HEK293 (cell line): ENCODE data around the gene CACNA1H.

Experiments
- CTCF ChIA-PET: fragments of 350-600 bp; formaldehyde crosslinking; extraction: SDS; loops from one replicate; lab custom pipeline; 2021; ENCODE audit warnings: antibody characterized with exemption; lab: Yijun Ruan, JAX
- POLR2A ChIA-PET: fragments of 300-600 bp; formaldehyde crosslinking; extraction: SDS; loops from one replicate; lab custom pipeline; 2020; ENCODE audit warnings: antibody characterized with exemption, inconsistent platforms; lab: Yijun Ruan, JAX
- H3K27ac ChIP-seq: fragments of 200-500 bp; sonication (Bioruptor generic); 2 replicates; pipeline ENCODE4 v1.5.1; 2014; ENCODE audit warnings: low read depth, low read length, control low read depth, inconsistent platforms; ENCODE audit errors: extremely low read depth
- H3K36me3 ChIP-seq, 2 experiments: fragments of 200-500 bp in 1 of 2; sonication (Bioruptor generic) in 1 of 2; 1 replicate in 1 of 2; 2 replicates in 1 of 2; pipeline ENCODE4 v1.5.1; 2014 to 2017; ENCODE audit warnings: inconsistent platforms in 2 of 2, low read length in 2 of 2; ENCODE audit not compliant: control insufficient read depth in 2 of 2, insufficient read depth in 1 of 2
- H3K4me1 ChIP-seq: fragments of 200-500 bp; sonication (Bioruptor generic); 2 replicates; pipeline ENCODE4 v1.5.1; 2014; ENCODE audit warnings: mild to moderate bottlenecking, low read length, inconsistent platforms; ENCODE audit not compliant: control insufficient read depth, insufficient read depth
- H3K4me3 ChIP-seq: 2 replicates; pipeline ENCODE4 v1.5.1; 2011; ENCODE audit warnings: low read depth, mild to moderate bottlenecking, control low read depth, low read length, moderate library complexity
- H3K9me3 ChIP-seq: fragments of 200-500 bp; sonication (Bioruptor generic); 2 replicates; pipeline ENCODE4 v1.5.1; 2014; ENCODE audit warnings: low read depth, low read length, inconsistent platforms; ENCODE audit not compliant: control insufficient read depth, insufficient read depth
- BCL11A ChIP-seq: fragments of 450-650 bp; formaldehyde crosslinking; IDR thresholded peaks from 2 replicates; pipeline ENCODE4 v1.5.1; 2016; ENCODE audit warnings: low read depth, missing biosample characterization, missing genetic modification characterization
- EGR2 ChIP-seq: fragments of 450-650 bp; formaldehyde crosslinking; IDR thresholded peaks from 2 replicates; pipeline ENCODE4 v1.5.1; 2016; ENCODE audit warnings: low read depth, missing biosample characterization, missing genetic modification characterization
- HOXD13 ChIP-seq: sonication (generic); formaldehyde crosslinking; IDR thresholded peaks from 2 replicates; pipeline ENCODE4 v1.8.0; 2022; ENCODE audit warnings: missing genetic modification reagents, borderline replicate concordance
- KLF1 ChIP-seq: fragments of 450-650 bp; formaldehyde crosslinking; IDR thresholded peaks from 2 replicates; pipeline ENCODE4 v1.5.1; 2016; ENCODE audit warnings: missing biosample characterization, missing genetic modification characterization
- KLF16 ChIP-seq: fragments of 450-650 bp; formaldehyde crosslinking; IDR thresholded peaks from 2 replicates; pipeline ENCODE4 v1.5.1; 2017; ENCODE audit warnings: missing biosample characterization, missing genetic modification characterization
- KLF9 ChIP-seq: fragments of 450-650 bp; formaldehyde crosslinking; IDR thresholded peaks from 2 replicates; pipeline ENCODE4 v1.5.1; 2016; ENCODE audit warnings: missing biosample characterization, missing genetic modification characterization, low read depth
- MZF1 ChIP-seq: fragments of 450-650 bp; formaldehyde crosslinking; IDR thresholded peaks from 2 replicates; pipeline ENCODE4 v1.5.1; 2017; ENCODE audit warnings: missing biosample characterization, missing genetic modification characterization, borderline replicate concordance
- RBAK ChIP-seq: fragments of 450-650 bp; formaldehyde crosslinking; IDR thresholded peaks from 2 replicates; pipeline ENCODE4 v1.5.1; 2016; ENCODE audit warnings: missing biosample characterization, missing genetic modification characterization
- SP7 ChIP-seq: fragments of 450-650 bp; formaldehyde crosslinking; IDR thresholded peaks from 2 replicates; pipeline ENCODE4 v1.5.1; 2016; ENCODE audit warnings: missing biosample characterization, missing genetic modification characterization
- WT1 ChIP-seq: fragments of 450-650 bp; formaldehyde crosslinking; IDR thresholded peaks from 2 replicates; pipeline ENCODE4 v1.5.1; 2016; ENCODE audit warnings: missing biosample characterization, missing genetic modification characterization
- ZIC2 ChIP-seq: fragments of 450-650 bp; formaldehyde crosslinking; IDR thresholded peaks from 2 replicates; pipeline ENCODE4 v1.5.1; 2016; ENCODE audit warnings: missing biosample characterization, missing genetic modification characterization
- ZNF112 ChIP-seq: fragments of 450-650 bp; formaldehyde crosslinking; IDR thresholded peaks from 2 replicates; pipeline ENCODE4 v1.5.0; 2017; ENCODE audit warnings: missing biosample characterization, missing genetic modification characterization
- ZNF157 ChIP-seq: fragments of 450-650 bp; formaldehyde crosslinking; IDR thresholded peaks from 2 replicates; pipeline ENCODE4 v1.5.1; 2016; ENCODE audit warnings: missing biosample characterization, missing genetic modification characterization
- ZNF26 ChIP-seq: fragments of 450-650 bp; formaldehyde crosslinking; IDR thresholded peaks from 2 replicates; pipeline ENCODE4 v1.5.1; 2016; ENCODE audit warnings: missing biosample characterization, missing genetic modification characterization
- ZNF280D ChIP-seq: fragments of 450-650 bp; formaldehyde crosslinking; IDR thresholded peaks from 2 replicates; pipeline ENCODE4 v1.5.1; 2016; ENCODE audit warnings: missing biosample characterization, missing genetic modification characterization
- ZNF558 ChIP-seq: fragments of 450-650 bp; formaldehyde crosslinking; IDR thresholded peaks from 2 replicates; pipeline ENCODE4 v1.5.1; 2016; ENCODE audit warnings: missing biosample characterization, missing genetic modification characterization
- ZNF571 ChIP-seq: fragments of 450-650 bp; formaldehyde crosslinking; IDR thresholded peaks from 2 replicates; pipeline ENCODE4 v1.5.0; 2017; ENCODE audit warnings: missing biosample characterization, missing genetic modification characterization
- ZNF654 ChIP-seq: fragments of 450-650 bp; formaldehyde crosslinking; IDR thresholded peaks from 2 replicates; pipeline ENCODE4 v1.5.1; 2016; ENCODE audit warnings: low read depth, missing biosample characterization, missing genetic modification characterization
- TF ChIP-seq, protein P1 (sequence below): fragments of 450-650 bp; formaldehyde crosslinking; IDR thresholded peaks from 2 replicates; pipeline ENCODE4 v1.5.1; 2016; ENCODE audit warnings: missing biosample characterization, missing genetic modification characterization
- TF ChIP-seq, protein P2 (sequence below): fragments of 450-650 bp; formaldehyde crosslinking; IDR thresholded peaks from 2 replicates; pipeline ENCODE4 v1.5.1; 2016; ENCODE audit warnings: missing biosample characterization, missing genetic modification characterization, borderline replicate concordance

Gene CACNA1H

DNA sequence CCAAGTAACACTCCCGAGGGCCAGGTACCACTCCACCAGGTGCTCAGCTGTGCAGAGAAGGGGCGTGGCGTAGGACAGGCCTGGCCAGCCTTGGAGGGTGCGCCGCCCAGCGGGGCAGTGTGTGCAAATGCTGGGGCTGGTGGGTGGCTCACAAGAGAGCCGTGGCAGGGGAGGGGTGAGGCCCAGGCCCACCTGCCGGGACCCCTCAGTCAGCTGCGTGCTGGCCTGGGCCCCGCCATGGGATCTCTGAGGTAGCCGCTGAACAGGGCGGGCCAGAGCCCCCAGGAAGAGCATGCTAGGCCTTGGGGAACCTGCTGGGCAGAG is 63.4 kb downstream of the CACNA1H start:
- Histone ChIP-seq H3K27ac (no peak overlapping the region), H3K9me3 (no peaks in the 10 kb centered on the region), H3K4me1 (no peaks in the 10 kb centered on the region), H3K36me3 (peaks cover 0 to 18% of the 10 kb centered on the region in 2 experiments; a peak in 1 of 3 replicates), H3K4me3 (no peak overlapping the region)
- ChIA-PET POLR2A (no interaction called here), CTCF (no interaction called here)
- no peak for TF ChIP-seq ZNF112 (tag by site-specific recombination)
- no peak for TF ChIP-seq ZNF571 (tag by site-specific recombination)
- peak; percentile 67 for TF ChIP-seq ZIC2 (tag by site-specific recombination)
- peak; percentile 12; the same call in 1 of the 2 replicates for TF ChIP-seq KLF1 (tag by site-specific recombination)
- TF ChIP-seq KLF9 (tag by site-specific recombination), result 0 out of 2 replicates have a peak, but pooled peaks have one; percentile 27

DNA sequence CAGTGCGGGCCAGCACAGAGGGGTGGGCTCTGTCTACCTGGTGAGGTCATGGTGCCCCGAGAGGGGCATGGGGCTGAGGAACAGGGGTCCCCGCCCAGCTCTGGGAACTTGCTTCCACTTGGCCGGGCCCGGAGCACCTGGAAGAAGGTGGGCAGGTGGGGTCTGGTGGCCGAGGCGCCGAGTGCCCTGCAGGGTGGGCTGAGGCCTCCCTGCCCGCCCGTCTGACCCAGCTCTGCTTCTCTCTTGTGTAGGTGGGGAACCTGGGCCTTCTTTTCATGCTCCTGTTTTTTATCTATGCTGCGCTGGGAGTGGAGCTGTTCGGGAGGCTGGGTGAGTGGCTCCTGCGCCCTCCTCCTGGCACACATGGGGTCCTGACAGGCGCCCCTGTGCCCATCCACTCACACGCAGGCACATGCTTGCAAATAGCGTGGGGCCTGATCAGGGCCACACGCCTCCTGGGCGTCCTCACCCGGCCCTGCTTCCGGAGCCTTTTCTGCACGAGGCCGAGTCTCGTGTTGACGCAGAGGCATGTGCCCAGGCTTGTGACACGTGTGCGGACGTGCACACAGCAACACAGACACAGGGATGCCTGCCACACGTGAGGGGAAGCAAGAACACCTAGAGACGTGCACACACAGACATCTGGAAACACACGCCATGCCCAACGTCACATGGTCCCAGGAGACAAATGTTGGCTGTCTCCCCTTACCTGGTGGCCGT is 63.9 kb downstream of the CACNA1H start:
- Histone ChIP-seq H3K27ac (no peak overlapping the region), H3K4me1 (no peaks in the 10 kb centered on the region), H3K4me3 (no peak overlapping the region), H3K36me3 (peaks cover 0 to 16% of the 10 kb centered on the region in 2 experiments; a peak in 1 of 3 replicates), H3K9me3 (no peaks in the 10 kb centered on the region)
- TF ChIP-seq ZNF654 (tag by site-specific recombination), result no peak
- no peak for TF ChIP-seq ZNF558 (tag by site-specific recombination)
- TF ChIP-seq WT1 (tag by site-specific recombination), result no peak
- TF ChIP-seq, protein P1, sequence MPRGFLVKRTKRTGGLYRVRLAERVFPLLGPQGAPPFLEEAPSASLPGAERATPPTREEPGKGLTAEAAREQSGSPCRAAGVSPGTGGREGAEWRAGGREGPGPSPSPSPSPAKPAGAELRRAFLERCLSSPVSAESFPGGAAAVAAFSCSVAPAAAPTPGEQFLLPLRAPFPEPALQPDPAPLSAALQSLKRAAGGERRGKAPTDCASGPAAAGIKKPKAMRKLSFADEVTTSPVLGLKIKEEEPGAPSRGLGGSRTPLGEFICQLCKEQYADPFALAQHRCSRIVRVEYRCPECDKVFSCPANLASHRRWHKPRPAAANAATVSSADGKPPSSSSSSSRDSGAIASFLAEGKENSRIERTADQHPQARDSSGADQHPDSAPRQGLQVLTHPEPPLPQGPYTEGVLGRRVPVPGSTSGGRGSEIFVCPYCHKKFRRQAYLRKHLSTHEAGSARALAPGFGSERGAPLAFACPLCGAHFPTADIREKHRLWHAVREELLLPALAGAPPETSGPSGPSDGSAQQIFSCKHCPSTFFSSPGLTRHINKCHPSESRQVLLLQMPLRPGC (tag by site-specific recombination), result no peak
- no peak for TF ChIP-seq ZNF157 (tag by site-specific recombination)
- no peak for TF ChIP-seq ZNF280D (tag by site-specific recombination)
- no peak for TF ChIP-seq MZF1
- TF ChIP-seq BCL11A (tag by site-specific recombination), result no peak
- no peak for TF ChIP-seq KLF16 (tag by site-specific recombination)
- TF ChIP-seq HOXD13 (CRISPR knock-in tag), result no peak
- TF ChIP-seq, protein P2, sequence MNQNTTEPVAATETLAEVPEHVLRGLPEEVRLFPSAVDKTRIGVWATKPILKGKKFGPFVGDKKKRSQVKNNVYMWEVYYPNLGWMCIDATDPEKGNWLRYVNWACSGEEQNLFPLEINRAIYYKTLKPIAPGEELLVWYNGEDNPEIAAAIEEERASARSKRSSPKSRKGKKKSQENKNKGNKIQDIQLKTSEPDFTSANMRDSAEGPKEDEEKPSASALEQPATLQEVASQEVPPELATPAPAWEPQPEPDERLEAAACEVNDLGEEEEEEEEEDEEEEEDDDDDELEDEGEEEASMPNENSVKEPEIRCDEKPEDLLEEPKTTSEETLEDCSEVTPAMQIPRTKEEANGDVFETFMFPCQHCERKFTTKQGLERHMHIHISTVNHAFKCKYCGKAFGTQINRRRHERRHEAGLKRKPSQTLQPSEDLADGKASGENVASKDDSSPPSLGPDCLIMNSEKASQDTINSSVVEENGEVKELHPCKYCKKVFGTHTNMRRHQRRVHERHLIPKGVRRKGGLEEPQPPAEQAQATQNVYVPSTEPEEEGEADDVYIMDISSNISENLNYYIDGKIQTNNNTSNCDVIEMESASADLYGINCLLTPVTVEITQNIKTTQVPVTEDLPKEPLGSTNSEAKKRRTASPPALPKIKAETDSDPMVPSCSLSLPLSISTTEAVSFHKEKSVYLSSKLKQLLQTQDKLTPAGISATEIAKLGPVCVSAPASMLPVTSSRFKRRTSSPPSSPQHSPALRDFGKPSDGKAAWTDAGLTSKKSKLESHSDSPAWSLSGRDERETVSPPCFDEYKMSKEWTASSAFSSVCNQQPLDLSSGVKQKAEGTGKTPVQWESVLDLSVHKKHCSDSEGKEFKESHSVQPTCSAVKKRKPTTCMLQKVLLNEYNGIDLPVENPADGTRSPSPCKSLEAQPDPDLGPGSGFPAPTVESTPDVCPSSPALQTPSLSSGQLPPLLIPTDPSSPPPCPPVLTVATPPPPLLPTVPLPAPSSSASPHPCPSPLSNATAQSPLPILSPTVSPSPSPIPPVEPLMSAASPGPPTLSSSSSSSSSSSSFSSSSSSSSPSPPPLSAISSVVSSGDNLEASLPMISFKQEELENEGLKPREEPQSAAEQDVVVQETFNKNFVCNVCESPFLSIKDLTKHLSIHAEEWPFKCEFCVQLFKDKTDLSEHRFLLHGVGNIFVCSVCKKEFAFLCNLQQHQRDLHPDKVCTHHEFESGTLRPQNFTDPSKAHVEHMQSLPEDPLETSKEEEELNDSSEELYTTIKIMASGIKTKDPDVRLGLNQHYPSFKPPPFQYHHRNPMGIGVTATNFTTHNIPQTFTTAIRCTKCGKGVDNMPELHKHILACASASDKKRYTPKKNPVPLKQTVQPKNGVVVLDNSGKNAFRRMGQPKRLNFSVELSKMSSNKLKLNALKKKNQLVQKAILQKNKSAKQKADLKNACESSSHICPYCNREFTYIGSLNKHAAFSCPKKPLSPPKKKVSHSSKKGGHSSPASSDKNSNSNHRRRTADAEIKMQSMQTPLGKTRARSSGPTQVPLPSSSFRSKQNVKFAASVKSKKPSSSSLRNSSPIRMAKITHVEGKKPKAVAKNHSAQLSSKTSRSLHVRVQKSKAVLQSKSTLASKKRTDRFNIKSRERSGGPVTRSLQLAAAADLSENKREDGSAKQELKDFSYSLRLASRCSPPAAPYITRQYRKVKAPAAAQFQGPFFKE (tag by site-specific recombination), result no peak
- TF ChIP-seq EGR2, result no peak
- TF ChIP-seq SP7 (tag by site-specific recombination), result no peak
- TF ChIP-seq ZNF26, result no peak
- TF ChIP-seq RBAK (tag by site-specific recombination), result no peak
- POLR2A ChIA-PET, result no interaction called here
- CTCF ChIA-PET, result no interaction called here
